ENCODE measurements around the gene SASH1. TPM values are rescaled to one million over a fixed set of nuclear protein-coding genes. Genes with fewer than 3 reads are reported as not detected.

Gene SASH1
- total RNA-seq, 1 donor from 2014 or later: 41.6 TPM

- Mint-ChIP-seq H3K4me1 (ENCODE audit: low read depth) (peaks cover 25% of the 10 kb centered on the region), H3K27ac (peak overlapping the region; percentile 26), H3K9me3 (ENCODE audit: low read depth) (peaks cover 5% of the 10 kb centered on the region), H3K27me3 (no peaks in the 10 kb centered on the region), H3K36me3 (ENCODE audit: insufficient read depth) (peaks cover 2% of the 10 kb centered on the region), H3K4me3 (ENCODE audit: low read depth) (no peak overlapping the region)
- no peak for DNase-seq (ENCODE audit: low spot score, unreplicated experiment)
- TF ChIP-seq CTCF (IDR thresholded peaks at IDR 0.05; ENCODE audit: unreplicated experiment): no peak
Measured at GRCh38 chr6:148417045-148417444, 74.4 kb downstream of the SASH1 start.

GRCh38 chr6:148419430-148419829 lies 76.8 kb downstream of the SASH1 start:
- no peak overlapping the region for H3K27ac Mint-ChIP-seq
- no peaks in the 10 kb centered on the region for H3K9me3 Mint-ChIP-seq (ENCODE audit: low read depth)
- no peak for DNase-seq (ENCODE audit: low spot score, unreplicated experiment)
- no peaks in the 10 kb centered on the region for H3K27me3 Mint-ChIP-seq
- H3K4me3 Mint-ChIP-seq (ENCODE audit: low read depth): no peak overlapping the region
- no peak for TF ChIP-seq CTCF (IDR thresholded peaks at IDR 0.05; ENCODE audit: unreplicated experiment)
- H3K4me1 Mint-ChIP-seq (ENCODE audit: low read depth): peaks cover 22% of the 10 kb centered on the region
- peaks cover 3% of the 10 kb centered on the region for H3K36me3 Mint-ChIP-seq (ENCODE audit: insufficient read depth)

- no peaks in the 10 kb centered on the region for H3K9me3 Mint-ChIP-seq (ENCODE audit: low read depth)
- H3K27ac Mint-ChIP-seq: no peak overlapping the region
- peaks cover 6% of the 10 kb centered on the region for H3K36me3 Mint-ChIP-seq (ENCODE audit: insufficient read depth)
- DNase-seq (ENCODE audit: low spot score, unreplicated experiment): no peak
- H3K4me3 Mint-ChIP-seq (ENCODE audit: low read depth): no peak overlapping the region
- no peaks in the 10 kb centered on the region for H3K27me3 Mint-ChIP-seq
- TF ChIP-seq CTCF (IDR thresholded peaks at IDR 0.05; ENCODE audit: unreplicated experiment): no peak
- H3K4me1 Mint-ChIP-seq (ENCODE audit: low read depth): peaks cover 7% of the 10 kb centered on the region
Measured at GRCh38 chr6:148422085-148422484, 79.4 kb downstream of the SASH1 start.

- no peak overlapping the region for H3K27ac Mint-ChIP-seq
- no peak overlapping the region for H3K4me3 Mint-ChIP-seq (ENCODE audit: low read depth)
- peaks cover 7% of the 10 kb centered on the region for H3K4me1 Mint-ChIP-seq (ENCODE audit: low read depth)
- no peak for DNase-seq (ENCODE audit: low spot score, unreplicated experiment)
- TF ChIP-seq CTCF (IDR thresholded peaks at IDR 0.05; ENCODE audit: unreplicated experiment): no peak
- no peaks in the 10 kb centered on the region for H3K27me3 Mint-ChIP-seq
- H3K36me3 Mint-ChIP-seq (ENCODE audit: insufficient read depth): peaks cover 6% of the 10 kb centered on the region
- H3K9me3 Mint-ChIP-seq (ENCODE audit: low read depth): no peaks in the 10 kb centered on the region
Measured at GRCh38 chr6:148423133-148423532, 80.5 kb downstream of the SASH1 start.

- H3K4me1 Mint-ChIP-seq (ENCODE audit: low read depth): peaks cover 7% of the 10 kb centered on the region
- H3K36me3 Mint-ChIP-seq (ENCODE audit: insufficient read depth): peaks cover 6% of the 10 kb centered on the region
- no peak overlapping the region for H3K27ac Mint-ChIP-seq
- H3K27me3 Mint-ChIP-seq: no peaks in the 10 kb centered on the region
- TF ChIP-seq CTCF (IDR thresholded peaks at IDR 0.05; ENCODE audit: unreplicated experiment): no peak
- no peak for DNase-seq (ENCODE audit: low spot score, unreplicated experiment)
- H3K9me3 Mint-ChIP-seq (ENCODE audit: low read depth): no peaks in the 10 kb centered on the region
- H3K4me3 Mint-ChIP-seq (ENCODE audit: low read depth): no peak overlapping the region
Measured at GRCh38 chr6:148423601-148424270, 81.1 kb downstream of the SASH1 start.

Measured in progenitor cell of endocrine pancreas (in vitro differentiated cells).